ENCODE results near the gene IFNLR1.

The IFNLR1 gene

GRCh38 chr1:24177161-24177560 is 9.9 kb downstream of the IFNLR1 start:
- no peak overlapping the region for H3K9ac ChIP-seq (ENCODE audit: low read length)

DNA sequence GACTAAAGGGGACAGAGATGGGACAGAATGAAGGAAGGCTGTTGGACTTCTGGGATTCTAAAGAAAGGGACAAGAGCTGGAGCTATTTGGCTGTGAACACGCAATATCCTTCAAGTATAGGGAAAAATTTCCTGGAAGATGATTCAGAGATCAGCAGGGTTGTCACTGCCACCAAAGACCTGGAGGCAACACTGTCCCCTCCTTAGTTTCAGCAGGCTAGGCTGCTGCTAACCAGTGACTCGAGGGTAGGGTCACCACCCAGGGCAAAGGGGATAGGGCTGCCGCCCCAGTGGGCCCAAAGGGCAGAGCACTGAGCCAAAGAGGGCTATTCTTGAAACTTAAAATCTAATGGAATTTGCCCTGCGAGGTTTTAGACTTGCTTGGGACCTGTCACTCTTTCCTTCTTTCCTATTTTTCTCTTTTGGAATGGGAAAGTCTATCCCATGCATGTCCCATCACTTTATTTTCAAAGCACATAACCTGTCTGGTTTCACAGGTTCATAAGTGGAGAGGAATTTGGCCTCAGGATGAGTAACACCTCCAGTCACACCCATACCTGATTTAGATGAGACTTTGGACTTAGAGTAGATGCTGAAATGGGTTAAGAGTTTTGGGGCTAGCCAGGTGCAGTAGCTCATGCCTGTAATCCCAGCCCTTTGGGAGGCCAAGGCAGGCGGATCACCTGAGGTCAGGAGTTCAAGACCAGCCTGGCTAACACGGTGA is 11.9 kb downstream of the IFNLR1 start:
- Histone ChIP-seq H3K4me3 (ENCODE audit: low read depth, low read length) (no peak overlapping the region), H3K27me3 (ENCODE audit: control insufficient read depth, insufficient read depth, low read length) (no peaks in the 10 kb centered on the region), H3K4me1 (ENCODE audit: control insufficient read depth, insufficient read depth, low read length) (no peaks in the 10 kb centered on the region), H3K27ac (ENCODE audit: low read depth, low read length) (no peak overlapping the region), H3K9me3 (ENCODE audit: control insufficient read depth, insufficient read depth, low read depth, low read length) (no peaks in the 10 kb centered on the region), H3K9ac (ENCODE audit: low read length) (no peak overlapping the region), H3K36me3 (ENCODE audit: control insufficient read depth, insufficient read depth, low read length) (peaks cover 12% of the 10 kb centered on the region)

More at GRCh38 chr1:24177161-24177560, 9.9 kb downstream of the IFNLR1 start:
- no peaks in the 10 kb centered on the region for H3K4me1 ChIP-seq (ENCODE audit: control insufficient read depth, insufficient read depth, low read length)
- H3K9me3 ChIP-seq (ENCODE audit: control insufficient read depth, insufficient read depth, low read depth, low read length) = no peaks in the 10 kb centered on the region
- H3K27me3 ChIP-seq (ENCODE audit: control insufficient read depth, insufficient read depth, low read length) = no peaks in the 10 kb centered on the region
- H3K27ac ChIP-seq (ENCODE audit: low read depth, low read length) = no peak overlapping the region
- peaks cover 12% of the 10 kb centered on the region for H3K36me3 ChIP-seq (ENCODE audit: control insufficient read depth, insufficient read depth, low read length)
- no peak overlapping the region for H3K4me3 ChIP-seq (ENCODE audit: low read depth, low read length)

GRCh38 chr1:24173638-24174575 is 13.2 kb downstream of the IFNLR1 start:
- no peaks in the 10 kb centered on the region for H3K27me3 ChIP-seq (ENCODE audit: control insufficient read depth, insufficient read depth, low read length)
- H3K9me3 ChIP-seq (ENCODE audit: control insufficient read depth, insufficient read depth, low read depth, low read length) = no peaks in the 10 kb centered on the region
- no peak overlapping the region for H3K27ac ChIP-seq (ENCODE audit: low read depth, low read length)
- peaks cover 3% of the 10 kb centered on the region; the same call in 1 of the 2 replicates for H3K36me3 ChIP-seq (ENCODE audit: control insufficient read depth, insufficient read depth, low read length)
- no peak overlapping the region for H3K9ac ChIP-seq (ENCODE audit: low read length)
- no peak overlapping the region for H3K4me3 ChIP-seq (ENCODE audit: low read depth, low read length)
- no peaks in the 10 kb centered on the region for H3K4me1 ChIP-seq (ENCODE audit: control insufficient read depth, insufficient read depth, low read length)

- no peak overlapping the region for H3K27ac ChIP-seq (ENCODE audit: low read depth, low read length)
- no peaks in the 10 kb centered on the region for H3K27me3 ChIP-seq (ENCODE audit: control insufficient read depth, insufficient read depth, low read length)
- no peak overlapping the region for H3K9ac ChIP-seq (ENCODE audit: low read length)
- H3K36me3 ChIP-seq (ENCODE audit: control insufficient read depth, insufficient read depth, low read length) = peaks cover 7% of the 10 kb centered on the region; the same call in 1 of the 2 replicates
- H3K4me1 ChIP-seq (ENCODE audit: control insufficient read depth, insufficient read depth, low read length) = no peaks in the 10 kb centered on the region
- no peak overlapping the region for H3K4me3 ChIP-seq (ENCODE audit: low read depth, low read length)
- H3K9me3 ChIP-seq (ENCODE audit: control insufficient read depth, insufficient read depth, low read depth, low read length) = no peaks in the 10 kb centered on the region
These were observed 14.5 kb downstream of the IFNLR1 start for GRCh38 chr1:24172598-24172997.

DNA sequence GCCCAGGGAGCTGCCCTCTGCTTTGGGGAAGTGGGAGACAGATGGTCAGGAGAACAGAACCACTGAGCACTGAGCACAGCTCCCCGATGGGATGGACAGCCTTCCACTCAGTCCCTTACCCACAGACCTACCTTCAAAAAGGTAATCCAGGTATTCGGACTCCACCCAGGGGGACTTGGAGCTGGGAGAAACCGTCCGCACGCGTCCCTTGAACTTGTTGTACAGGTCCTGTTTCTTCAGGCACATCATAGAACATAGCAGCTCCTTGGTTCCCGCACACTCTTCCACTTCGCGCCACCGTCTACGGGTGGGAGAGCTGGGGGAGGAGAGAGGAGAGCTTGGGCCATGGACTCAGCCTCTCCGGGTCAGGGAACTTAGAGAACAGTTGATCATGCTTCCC is 17.8 kb downstream of the IFNLR1 start:
- no peaks in the 10 kb centered on the region for H3K27me3 ChIP-seq (ENCODE audit: control insufficient read depth, insufficient read depth, low read length)
- H3K4me1 ChIP-seq (ENCODE audit: control insufficient read depth, insufficient read depth, low read length) = no peaks in the 10 kb centered on the region
- peaks cover 20% of the 10 kb centered on the region for H3K36me3 ChIP-seq (ENCODE audit: control insufficient read depth, insufficient read depth, low read length)
- no peaks in the 10 kb centered on the region for H3K9me3 ChIP-seq (ENCODE audit: control insufficient read depth, insufficient read depth, low read depth, low read length)
- H3K27ac ChIP-seq (ENCODE audit: low read depth, low read length) = no peak overlapping the region
- H3K4me3 ChIP-seq (ENCODE audit: low read depth, low read length) = no peak overlapping the region
- H3K9ac ChIP-seq (ENCODE audit: low read length) = no peak overlapping the region

DNA sequence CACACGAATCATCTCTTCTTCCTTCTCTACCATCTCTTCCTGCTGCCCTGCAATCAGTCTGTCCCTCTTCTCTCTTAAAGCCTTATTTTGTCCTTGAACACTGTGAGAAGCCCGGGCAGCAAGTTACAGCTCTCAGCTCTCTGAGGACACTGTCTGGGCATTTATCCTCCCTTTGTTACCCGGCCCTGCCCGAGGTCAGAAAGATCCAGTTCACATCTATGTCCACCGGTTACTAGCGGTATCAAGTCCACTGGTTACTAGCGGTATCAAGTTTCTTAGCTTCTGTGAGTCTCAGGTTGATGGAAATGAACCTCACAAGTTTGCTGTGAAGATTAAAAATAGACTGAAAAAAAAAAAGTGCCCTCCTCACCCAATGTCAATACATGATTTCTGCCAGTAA is 18.8 kb downstream of the IFNLR1 start:
- no peak overlapping the region for H3K27ac ChIP-seq (ENCODE audit: low read depth, low read length)
- H3K9me3 ChIP-seq (ENCODE audit: control insufficient read depth, insufficient read depth, low read depth, low read length) = no peaks in the 10 kb centered on the region
- no peak overlapping the region for H3K9ac ChIP-seq (ENCODE audit: low read length)
- no peaks in the 10 kb centered on the region for H3K4me1 ChIP-seq (ENCODE audit: control insufficient read depth, insufficient read depth, low read length)
- H3K27me3 ChIP-seq (ENCODE audit: control insufficient read depth, insufficient read depth, low read length) = no peaks in the 10 kb centered on the region
- H3K4me3 ChIP-seq (ENCODE audit: low read depth, low read length) = no peak overlapping the region
- peaks cover 23% of the 10 kb centered on the region for H3K36me3 ChIP-seq (ENCODE audit: control insufficient read depth, insufficient read depth, low read length)

DNA sequence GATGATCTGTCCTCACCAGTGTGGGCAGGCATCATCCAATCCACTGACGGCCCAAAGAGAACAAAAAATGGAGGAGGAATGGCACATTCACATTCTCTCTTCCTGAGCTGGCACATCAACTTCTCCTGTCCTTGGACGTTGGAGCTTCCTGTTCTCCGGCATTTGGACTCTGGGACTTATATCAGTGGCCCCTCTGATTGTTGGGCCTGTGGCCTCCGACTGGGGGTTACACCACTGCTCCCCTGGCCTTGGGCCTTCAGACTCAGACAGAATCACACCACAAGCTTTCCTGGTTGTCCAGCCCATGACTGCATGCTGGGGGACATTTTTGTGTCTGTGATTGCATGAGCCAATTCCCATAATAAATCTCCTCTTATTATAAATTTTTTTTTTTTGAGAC is 20.1 kb downstream of the IFNLR1 start:
- H3K27me3 ChIP-seq (ENCODE audit: control insufficient read depth, insufficient read depth, low read length) = no peaks in the 10 kb centered on the region
- H3K27ac ChIP-seq (ENCODE audit: low read depth, low read length) = no peak overlapping the region
- H3K9me3 ChIP-seq (ENCODE audit: control insufficient read depth, insufficient read depth, low read depth, low read length) = no peaks in the 10 kb centered on the region
- no peaks in the 10 kb centered on the region for H3K4me1 ChIP-seq (ENCODE audit: control insufficient read depth, insufficient read depth, low read length)
- no peak overlapping the region for H3K4me3 ChIP-seq (ENCODE audit: low read depth, low read length)
- peaks cover 23% of the 10 kb centered on the region for H3K36me3 ChIP-seq (ENCODE audit: control insufficient read depth, insufficient read depth, low read length)
- no peak overlapping the region for H3K9ac ChIP-seq (ENCODE audit: low read length)

DNA sequence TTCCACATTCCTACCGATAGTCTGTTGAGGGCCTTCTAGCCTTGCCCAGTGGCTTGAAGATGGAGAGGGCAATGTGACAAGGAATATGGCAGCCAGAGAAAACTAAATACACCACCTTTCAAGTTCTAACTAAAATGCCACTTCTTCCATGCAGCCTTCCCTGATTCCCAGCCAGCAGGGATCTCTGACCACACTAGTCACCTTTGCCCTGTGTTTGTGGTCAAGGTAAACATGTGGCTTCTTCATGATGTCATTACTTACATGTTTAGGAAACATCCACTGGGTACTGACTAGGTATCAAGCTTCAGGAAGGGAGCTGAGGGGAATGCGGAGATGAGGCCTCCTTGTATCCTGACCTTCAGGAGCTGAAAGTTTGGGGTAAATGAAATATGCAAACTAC is 21.6 kb downstream of the IFNLR1 start:
- Histone ChIP-seq H3K27ac (ENCODE audit: low read depth, low read length) (no peak overlapping the region), H3K36me3 (ENCODE audit: control insufficient read depth, insufficient read depth, low read length) (peaks cover 28% of the 10 kb centered on the region), H3K4me1 (ENCODE audit: control insufficient read depth, insufficient read depth, low read length) (no peaks in the 10 kb centered on the region), H3K9ac (ENCODE audit: low read length) (no peak overlapping the region), H3K9me3 (ENCODE audit: control insufficient read depth, insufficient read depth, low read depth, low read length) (no peaks in the 10 kb centered on the region), H3K27me3 (ENCODE audit: control insufficient read depth, insufficient read depth, low read length) (no peaks in the 10 kb centered on the region), H3K4me3 (ENCODE audit: low read depth, low read length) (no peak overlapping the region)

DNA sequence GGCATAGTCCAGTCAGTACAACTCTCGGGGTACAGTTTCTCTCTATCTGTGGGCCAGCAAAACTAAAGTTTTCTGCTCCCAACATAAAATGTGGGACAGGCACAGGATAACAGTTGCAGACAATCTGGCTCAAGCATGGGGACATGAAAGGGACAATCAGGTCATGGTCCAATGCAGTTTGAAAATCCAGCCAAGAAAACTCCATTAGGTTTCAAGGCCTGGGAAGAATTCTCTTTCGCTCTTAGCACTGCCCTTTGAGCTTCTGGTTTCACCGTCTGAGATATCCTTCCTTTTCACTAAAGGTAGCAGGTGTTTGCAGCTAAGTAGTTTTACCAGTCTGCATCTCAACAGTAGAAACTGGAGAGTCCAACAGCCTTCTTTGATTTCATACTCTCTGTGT is 23.1 kb downstream of the IFNLR1 start:
- H3K9me3 ChIP-seq (ENCODE audit: control insufficient read depth, insufficient read depth, low read depth, low read length) = no peaks in the 10 kb centered on the region

GRCh38 chr1:24162201-24162600 is 24.9 kb downstream of the IFNLR1 start:
- Histone ChIP-seq H3K9ac (ENCODE audit: low read length) (no peak overlapping the region), H3K4me1 (ENCODE audit: control insufficient read depth, insufficient read depth, low read length) (no peaks in the 10 kb centered on the region), H3K36me3 (ENCODE audit: control insufficient read depth, insufficient read depth, low read length) (peaks cover 46% of the 10 kb centered on the region), H3K27me3 (ENCODE audit: control insufficient read depth, insufficient read depth, low read length) (no peaks in the 10 kb centered on the region), H3K4me3 (ENCODE audit: low read depth, low read length) (no peak overlapping the region), H3K27ac (ENCODE audit: low read depth, low read length) (no peak overlapping the region), H3K9me3 (ENCODE audit: control insufficient read depth, insufficient read depth, low read depth, low read length) (no peaks in the 10 kb centered on the region)

More for the DNA sequence above, 23.1 kb downstream of the IFNLR1 start:
- Histone ChIP-seq H3K4me3 (ENCODE audit: low read depth, low read length) (no peak overlapping the region), H3K4me1 (ENCODE audit: control insufficient read depth, insufficient read depth, low read length) (no peaks in the 10 kb centered on the region), H3K27me3 (ENCODE audit: control insufficient read depth, insufficient read depth, low read length) (no peaks in the 10 kb centered on the region), H3K9ac (ENCODE audit: low read length) (no peak overlapping the region), H3K36me3 (ENCODE audit: control insufficient read depth, insufficient read depth, low read length) (peaks cover 33% of the 10 kb centered on the region), H3K27ac (ENCODE audit: low read depth, low read length) (no peak overlapping the region)

GRCh38 chr1:24161270-24161669 is 25.8 kb downstream of the IFNLR1 start:
- no peaks in the 10 kb centered on the region for H3K27me3 ChIP-seq (ENCODE audit: control insufficient read depth, insufficient read depth, low read length)
- peaks cover 52% of the 10 kb centered on the region for H3K36me3 ChIP-seq (ENCODE audit: control insufficient read depth, insufficient read depth, low read length)
- no peaks in the 10 kb centered on the region for H3K9me3 ChIP-seq (ENCODE audit: control insufficient read depth, insufficient read depth, low read depth, low read length)
- H3K9ac ChIP-seq (ENCODE audit: low read length) = no peak overlapping the region
- H3K27ac ChIP-seq (ENCODE audit: low read depth, low read length) = no peak overlapping the region
- no peaks in the 10 kb centered on the region for H3K4me1 ChIP-seq (ENCODE audit: control insufficient read depth, insufficient read depth, low read length)
- no peak overlapping the region for H3K4me3 ChIP-seq (ENCODE audit: low read depth, low read length)

Data from HUES6 (cell line).